OCI-LY1 (cell line): ENCODE data around the gene P2RY8.

Experiments
- EZH2 ChIP-seq: fragments of 200-600 bp; sonication (generic), shearing (Covaris generic); IDR thresholded peaks from 2 replicates; pipeline ENCODE4 v1.8.0; 2017; ENCODE audit warnings: borderline replicate concordance, mixed run types, mild to moderate bottlenecking, antibody characterized with exemption, low read length, moderate library complexity, mixed read lengths
- TF ChIP-seq, protein P1 (sequence below): fragments of 200-600 bp; sonication (generic), shearing (Covaris generic); IDR thresholded peaks from 2 replicates; pipeline ENCODE4 v1.5.1; 2017; ENCODE audit warnings: mild to moderate bottlenecking, antibody characterized with exemption, low read length, moderate library complexity, mixed read lengths

DNA sequence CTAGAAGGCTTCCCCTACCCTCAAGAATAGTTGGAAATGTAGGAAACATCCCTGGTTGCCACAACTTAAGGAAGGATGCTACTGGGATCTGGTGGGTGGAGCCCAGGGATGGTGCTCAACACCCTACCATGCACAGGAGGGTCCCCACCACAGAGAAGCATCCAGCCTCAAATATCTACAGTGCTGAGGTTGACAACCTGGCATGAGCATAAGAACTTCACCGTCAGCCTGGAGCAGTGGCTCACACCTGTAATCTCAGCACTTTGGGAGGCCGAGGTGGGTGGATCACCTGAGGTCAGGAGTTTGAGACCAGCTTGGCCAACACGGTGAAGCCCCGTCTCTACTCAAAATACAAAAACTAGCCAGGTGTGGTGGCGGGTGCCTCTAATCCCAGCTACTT, 60.3 kb downstream of the P2RY8 start:
- TF ChIP-seq, protein P1, sequence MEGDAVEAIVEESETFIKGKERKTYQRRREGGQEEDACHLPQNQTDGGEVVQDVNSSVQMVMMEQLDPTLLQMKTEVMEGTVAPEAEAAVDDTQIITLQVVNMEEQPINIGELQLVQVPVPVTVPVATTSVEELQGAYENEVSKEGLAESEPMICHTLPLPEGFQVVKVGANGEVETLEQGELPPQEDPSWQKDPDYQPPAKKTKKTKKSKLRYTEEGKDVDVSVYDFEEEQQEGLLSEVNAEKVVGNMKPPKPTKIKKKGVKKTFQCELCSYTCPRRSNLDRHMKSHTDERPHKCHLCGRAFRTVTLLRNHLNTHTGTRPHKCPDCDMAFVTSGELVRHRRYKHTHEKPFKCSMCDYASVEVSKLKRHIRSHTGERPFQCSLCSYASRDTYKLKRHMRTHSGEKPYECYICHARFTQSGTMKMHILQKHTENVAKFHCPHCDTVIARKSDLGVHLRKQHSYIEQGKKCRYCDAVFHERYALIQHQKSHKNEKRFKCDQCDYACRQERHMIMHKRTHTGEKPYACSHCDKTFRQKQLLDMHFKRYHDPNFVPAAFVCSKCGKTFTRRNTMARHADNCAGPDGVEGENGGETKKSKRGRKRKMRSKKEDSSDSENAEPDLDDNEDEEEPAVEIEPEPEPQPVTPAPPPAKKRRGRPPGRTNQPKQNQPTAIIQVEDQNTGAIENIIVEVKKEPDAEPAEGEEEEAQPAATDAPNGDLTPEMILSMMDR = no peak
- TF ChIP-seq EZH2 = no peak
